ENCODE data around the gene WFDC5.

GRCh38 chr20:45121388-45121787, 6.4 kb upstream of the WFDC5 start:
- TF ChIP-seq GABPA (IDR thresholded peaks at IDR 0.05; ENCODE audit: low read depth) (no peak), GATAD2B (conservative IDR thresholded peaks at IDR 0.05; ENCODE audit: low read depth) (no peak), NFIC (IDR thresholded peaks at IDR 0.05; ENCODE audit: low read depth, low read length) (no peak), TCF7 (IDR thresholded peaks at IDR 0.05; ENCODE audit: borderline replicate concordance) (no peak), CHD2 (IDR thresholded peaks at IDR 0.05; ENCODE audit: borderline replicate concordance, low read depth, low read length) (no peak), RAD21 (IDR thresholded peaks at IDR 0.05; ENCODE audit: insufficient read depth, low read depth, low read length) (no peak), NRF1 (conservative IDR thresholded peaks at IDR 0.05; ENCODE audit: low read depth, low read length) (no peak)
